ENCODE measurements around the gene ADGRD1. TPM values are rescaled to one million over a fixed set of nuclear protein-coding genes. Genes with fewer than 3 reads are reported as not detected.

The ADGRD1 gene
- polyA plus RNA-seq, 1 of the 3 experiments (the other 2 are of a cell fraction), result not detected

DNA sequence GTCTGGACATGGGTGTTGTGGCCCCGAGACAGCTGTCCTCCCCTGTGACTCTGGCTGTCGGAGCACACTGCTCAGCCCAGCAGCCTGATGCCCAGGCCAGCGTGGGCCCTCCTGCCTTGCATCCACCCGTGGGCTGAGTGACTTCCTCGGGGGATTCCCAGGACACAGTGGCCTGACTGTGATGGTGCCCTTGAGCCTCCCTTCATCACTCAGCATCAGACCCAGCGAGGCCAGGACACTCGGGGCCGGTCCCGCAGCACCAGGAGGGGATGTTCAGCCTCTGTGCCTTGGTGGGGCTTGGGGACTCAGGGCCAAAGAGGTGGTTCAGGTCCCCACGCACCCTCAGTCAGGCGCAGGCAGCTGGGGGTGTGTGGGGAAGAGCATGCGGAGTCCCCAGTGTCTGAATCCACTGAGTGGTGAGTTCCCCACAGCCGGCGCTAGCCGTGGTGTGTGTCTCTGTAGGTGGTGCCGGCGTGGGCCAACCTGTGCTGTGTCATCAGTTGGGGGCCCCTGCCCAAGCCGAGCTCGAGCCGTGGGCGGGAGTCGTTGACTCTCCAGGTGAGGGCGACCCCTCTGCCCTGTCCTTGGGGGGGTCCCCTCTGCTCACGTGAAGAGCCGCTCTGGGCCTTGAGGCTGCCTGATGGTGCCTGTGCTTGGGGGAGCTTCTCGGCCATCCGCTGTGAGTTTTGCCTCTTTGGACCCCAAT lies 185.8 kb downstream of the ADGRD1 start:
- H3K4me3 ChIP-seq (ENCODE audit: low read depth in 2 of 2, low read length in 1 of 2), result no peak overlapping the region
- no peak overlapping the region for H2AFZ ChIP-seq (ENCODE audit: low read depth)
- H3K9me2 ChIP-seq, result no peaks in the 10 kb centered on the region
- POLR2A ChIA-PET, result no interaction called here
- no peaks in the 10 kb centered on the region for H3F3A ChIP-seq (replicated peaks; ENCODE audit: insufficient read depth)
- WGBS (ENCODE audit: low lambda C conversion rate), result 54% methylated on average over 8 of the region's 27 CpGs
- DNase-seq, result no peak
- no peaks in the 10 kb centered on the region for H4K20me1 ChIP-seq (ENCODE audit: insufficient read depth)
- no peak for TF ChIP-seq USF1 (IDR thresholded peaks at IDR 0.05; ENCODE audit: borderline replicate concordance, low read depth)
- no peak for TF ChIP-seq RXRA (IDR thresholded peaks at IDR 0.05; ENCODE audit: borderline replicate concordance, low read depth)
- no peak for TF ChIP-seq ZBTB33 (IDR thresholded peaks at IDR 0.05; ENCODE audit: borderline replicate concordance, low read depth)
- TF ChIP-seq TEAD4 (IDR thresholded peaks at IDR 0.05; ENCODE audit: borderline replicate concordance, insufficient read depth), result no peak
- TF ChIP-seq CTCF (IDR thresholded peaks at IDR 0.05), result no peak
- no peak for TF ChIP-seq GABPA (IDR thresholded peaks at IDR 0.05; ENCODE audit: low read depth)
- TF ChIP-seq ELF1 (IDR thresholded peaks at IDR 0.05), result no peak
- TF ChIP-seq RFX5 (IDR thresholded peaks at IDR 0.05; ENCODE audit: low read length), result no peak
- TF ChIP-seq, protein P1, sequence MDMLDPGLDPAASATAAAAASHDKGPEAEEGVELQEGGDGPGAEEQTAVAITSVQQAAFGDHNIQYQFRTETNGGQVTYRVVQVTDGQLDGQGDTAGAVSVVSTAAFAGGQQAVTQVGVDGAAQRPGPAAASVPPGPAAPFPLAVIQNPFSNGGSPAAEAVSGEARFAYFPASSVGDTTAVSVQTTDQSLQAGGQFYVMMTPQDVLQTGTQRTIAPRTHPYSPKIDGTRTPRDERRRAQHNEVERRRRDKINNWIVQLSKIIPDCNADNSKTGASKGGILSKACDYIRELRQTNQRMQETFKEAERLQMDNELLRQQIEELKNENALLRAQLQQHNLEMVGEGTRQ (IDR thresholded peaks at IDR 0.05; ENCODE audit: borderline replicate concordance, low read depth, low read length), result no peak
- TF ChIP-seq NFIC (IDR thresholded peaks at IDR 0.05; ENCODE audit: borderline replicate concordance), result no peak
- no peak for TF ChIP-seq MAX (IDR thresholded peaks at IDR 0.05; ENCODE audit: low read depth)
- no peak for TF ChIP-seq YY1 (IDR thresholded peaks at IDR 0.05; ENCODE audit: low read depth)
- TF ChIP-seq CHD2 (IDR thresholded peaks at IDR 0.05; ENCODE audit: low read length, partially characterized antibody), result no peak
- TF ChIP-seq RAD21 (IDR thresholded peaks at IDR 0.05; ENCODE audit: low read length), result no peak
- TF ChIP-seq MEF2A (IDR thresholded peaks at IDR 0.05; ENCODE audit: borderline replicate concordance, low read depth), result no peak
- TF ChIP-seq EP300 (IDR thresholded peaks at IDR 0.05; ENCODE audit: borderline replicate concordance in 1 of 2, low read depth in 1 of 2, low read length in 1 of 2), result no peak
- no peak for TF ChIP-seq SMC3 (IDR thresholded peaks at IDR 0.05; ENCODE audit: low read depth, low read length)
- no peak for TF ChIP-seq TAF1 (IDR thresholded peaks at IDR 0.05; ENCODE audit: borderline replicate concordance, low read depth, low read length)
- no peak for TF ChIP-seq FOSL2 (IDR thresholded peaks at IDR 0.05; ENCODE audit: borderline replicate concordance, low read depth)
- peaks cover 0 to 20% of the 10 kb centered on the region in 2 experiments; a peak in 1 of 4 replicates for H3K4me1 ChIP-seq (ENCODE audit: control insufficient read depth in 1 of 2, insufficient read depth in 2 of 2, low read depth in 1 of 2, low read length in 1 of 2)
- no peaks in the 10 kb centered on the region for H3K27me3 ChIP-seq (ENCODE audit: insufficient read depth)
- no peaks in the 10 kb centered on the region for H3K79me2 ChIP-seq (ENCODE audit: insufficient read depth)
- CTCF ChIA-PET, result interaction anchor here (1.1 kb wide), 1 partner anchor 34 kb away, joined by 3 read pairs; no protein-coding TSS in a partner anchor
- H3K9ac ChIP-seq, result no peak overlapping the region
- H3K27ac ChIP-seq (ENCODE audit: low read depth in 2 of 2, low read length in 1 of 2), result no peak overlapping the region
- H3K4me2 ChIP-seq, result no peak overlapping the region
- H3K36me3 ChIP-seq (replicated peaks in 1 of 2; ENCODE audit: control insufficient read depth in 1 of 2, insufficient read depth in 2 of 2, low read length in 1 of 2), result no peaks in the 10 kb centered on the region
- no peaks in the 10 kb centered on the region for H3K9me3 ChIP-seq

Data from SK-N-SH (cell line).